Skin of body (tissue), 2 donors: ENCODE data around the gene LHX4. TPM values are rescaled to one million over a fixed set of nuclear protein-coding genes. Genes with fewer than 3 reads are reported as not detected.

Experiments used
- DNase-seq: peaks from one replicate; lab custom pipeline; 2025; lab: John Stamatoyannopoulos, UW
- total RNA-seq: library from RNA; depleted of rRNA; stranded (reverse); fragments of >200 nt; gene quantifications from one replicate; pipeline ENCODE4 v1.2.3, GENCODE V29; 2014

LHX4 gene
- 0.10 TPM for total RNA-seq

- DNase-seq, result no peak
Measured at GRCh38 chr1:180229483-180230415, at the start of gene LHX4. LHX4 (plus strand) TSS chr1:180230264; CDS start chr1:180230530, 266 bp downstream.

GRCh38 chr1:180181048-180181447 lies 49.0 kb upstream of the LHX4 start:
- no peak for DNase-seq

- DNase-seq, result no peak
Measured at GRCh38 chr1:180181996-180182642, 47.9 kb upstream of the LHX4 start.

GRCh38 chr1:180182643-180183311 lies 47.3 kb upstream of the LHX4 start:
- no peak for DNase-seq

- no peak for DNase-seq
Measured at GRCh38 chr1:180183426-180183825, 46.6 kb upstream of the LHX4 start.

- no peak for DNase-seq
Measured at GRCh38 chr1:180184041-180184440, 46.0 kb upstream of the LHX4 start.

- no peak for DNase-seq
Measured at GRCh38 chr1:180185281-180185680, 44.8 kb upstream of the LHX4 start.

- DNase-seq, result no peak
Measured at GRCh38 chr1:180185971-180186645, 44.0 kb upstream of the LHX4 start.

GRCh38 chr1:180186831-180187230 lies 43.2 kb upstream of the LHX4 start:
- no peak for DNase-seq

GRCh38 chr1:180187626-180188025 lies 42.4 kb upstream of the LHX4 start:
- DNase-seq, result no peak

GRCh38 chr1:180188091-180188506 lies 42.0 kb upstream of the LHX4 start:
- peak; percentile 5 for DNase-seq

- no peak for DNase-seq
Measured at GRCh38 chr1:180188684-180189175, 41.3 kb upstream of the LHX4 start.

- no peak for DNase-seq
Measured at GRCh38 chr1:180190091-180190490, 40.0 kb upstream of the LHX4 start.

GRCh38 chr1:180192172-180192571 lies 37.9 kb upstream of the LHX4 start:
- no peak for DNase-seq

- DNase-seq, result no peak
Measured at GRCh38 chr1:180193141-180194047, 36.7 kb upstream of the LHX4 start.

- no peak for DNase-seq
Measured at GRCh38 chr1:180194048-180194425, 36.0 kb upstream of the LHX4 start.

GRCh38 chr1:180194546-180195207 lies 35.4 kb upstream of the LHX4 start:
- DNase-seq, result no peak

- DNase-seq, result no peak
Measured at GRCh38 chr1:180195401-180195800, 34.7 kb upstream of the LHX4 start.

GRCh38 chr1:180195916-180196315 lies 34.1 kb upstream of the LHX4 start:
- no peak for DNase-seq
